Measurements from ENCODE around the gene MOK. TPM values are rescaled to one million over a fixed set of nuclear protein-coding genes. Genes with fewer than 3 reads are reported as not detected.

MOK gene
- total and polyA plus RNA-seq, 2 of the 4 experiments (the other 2 are of a cell fraction): 16.8 to 48.5 TPM

DNA sequence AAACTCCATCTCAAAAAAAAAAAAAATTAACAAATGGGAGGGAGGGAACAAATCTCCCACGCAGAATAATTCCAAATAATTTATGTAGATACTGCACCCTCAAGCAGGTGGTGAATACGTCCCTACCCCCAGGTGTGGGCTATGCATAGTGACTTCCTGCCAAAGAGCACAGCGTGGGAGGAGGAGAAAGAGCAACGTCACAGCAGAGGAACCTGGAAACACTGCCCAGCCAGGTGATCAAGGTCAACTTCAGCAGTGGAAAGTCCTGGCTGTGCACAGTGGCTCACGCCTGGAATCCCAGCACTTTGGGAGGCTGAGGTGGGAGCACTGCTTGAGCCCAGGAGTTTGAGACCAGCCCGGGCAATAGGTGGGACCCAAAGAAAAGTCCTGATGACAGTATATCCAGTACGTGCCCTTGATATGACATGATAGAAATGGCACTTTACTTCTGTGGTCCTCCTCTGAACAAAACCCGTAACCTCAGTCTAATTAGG, 48.2 kb upstream of the MOK start:
- Histone ChIP-seq H2AFZ (replicated peaks; ENCODE audit: low read length, poor library complexity) (no peak overlapping the region), H3K14ac (replicated peaks; ENCODE audit: low read depth, low read length) (no peak overlapping the region), H3K18ac (ENCODE audit: low read depth, low read length) (no peak overlapping the region), H2AK9ac (replicated peaks; ENCODE audit: low read depth, low read length, poor library complexity) (no peak overlapping the region), H4K20me1 (ENCODE audit: insufficient read depth, low read length) (no peaks in the 10 kb centered on the region; the same call in 1 of the 2 replicates), H3K4me2 (ENCODE audit: low read depth, low read length) (no peak overlapping the region), H3K4ac (ENCODE audit: low read depth, low read length) (no peak overlapping the region), H3K27ac (ENCODE audit: insufficient read depth, low read length) (no peak overlapping the region), H2BK120ac (ENCODE audit: low read depth, low read length) (no peak overlapping the region), H3K4me3 (ENCODE audit: insufficient read depth, low read depth, low read length) (no peak overlapping the region), H4K5ac (ENCODE audit: low read depth, low read length) (no peak overlapping the region), H2BK5ac (ENCODE audit: low read depth, low read length, poor library complexity, severe bottlenecking) (no peak overlapping the region), H3K9me1 (ENCODE audit: insufficient read depth, low read length) (peaks cover 9% of the 10 kb centered on the region), H2BK20ac (ENCODE audit: low read depth, low read length) (no peak overlapping the region), H3K23ac (ENCODE audit: low read depth, low read length) (no peak overlapping the region), H3K9ac (ENCODE audit: low read depth, low read length) (no peak overlapping the region), H3K79me1 (ENCODE audit: low read depth in 1 of 2, low read length in 2 of 2) (peaks cover 5 to 11% of the 10 kb centered on the region in 2 experiments; a peak in 3 of 4 replicates), H4K91ac (ENCODE audit: insufficient read depth, low read depth, low read length) (no peak overlapping the region), H2BK15ac (ENCODE audit: low read depth, low read length) (no peak overlapping the region), H4K8ac (ENCODE audit: low read depth in 2 of 2, low read length in 2 of 2) (no peak overlapping the region), H3K36me3 (ENCODE audit: control insufficient read depth, insufficient read depth, low read length) (peaks cover 42% of the 10 kb centered on the region), H3K27me3 (ENCODE audit: control insufficient read depth, insufficient read depth, low read length) (no peaks in the 10 kb centered on the region), H2AK5ac (ENCODE audit: low read depth, low read length) (no peak overlapping the region), H3K56ac (ENCODE audit: extremely low read depth, insufficient read depth, low read length) (no peak overlapping the region), H3K9me3 (ENCODE audit: control insufficient read depth, insufficient read depth, low read length) (no peaks in the 10 kb centered on the region), H3K4me1 (ENCODE audit: control insufficient read depth, insufficient read depth, low read length) (no peaks in the 10 kb centered on the region)
- DNase-seq: no peak
- ChIA-PET CTCF (interaction anchor here (0.6 kb wide), 1 partner anchor 17 kb away, joined by 3 read pairs; no protein-coding TSS in a partner anchor), POLR2A (ENCODE audit: unreplicated experiment) (interaction anchor here (0.6 kb wide), 1 partner anchor 35 kb away, joined by 11 read pairs; no protein-coding TSS in a partner anchor)
- TF ChIP-seq MXI1 (IDR thresholded peaks at IDR 0.05; ENCODE audit: borderline replicate concordance, low read depth, low read length) (no peak), NFE2L2 (IDR thresholded peaks at IDR 0.05; ENCODE audit: low read depth, low read length) (no peak), CHD1 (IDR thresholded peaks at IDR 0.05; ENCODE audit: low read depth, low read length) (no peak), CEBPB (IDR thresholded peaks at IDR 0.05; ENCODE audit: low read depth, low read length) (no peak), RAD21 (IDR thresholded peaks at IDR 0.05; ENCODE audit: low read length) (no peak), MAFK (IDR thresholded peaks at IDR 0.05; ENCODE audit: low read depth, low read length) (no peak), RCOR1 (IDR thresholded peaks at IDR 0.05; ENCODE audit: insufficient replicate concordance, low read length) (no peak), MAZ (IDR thresholded peaks at IDR 0.05; ENCODE audit: borderline replicate concordance, low read depth, low read length) (no peak)
- TF ChIP-seq, protein P1, sequence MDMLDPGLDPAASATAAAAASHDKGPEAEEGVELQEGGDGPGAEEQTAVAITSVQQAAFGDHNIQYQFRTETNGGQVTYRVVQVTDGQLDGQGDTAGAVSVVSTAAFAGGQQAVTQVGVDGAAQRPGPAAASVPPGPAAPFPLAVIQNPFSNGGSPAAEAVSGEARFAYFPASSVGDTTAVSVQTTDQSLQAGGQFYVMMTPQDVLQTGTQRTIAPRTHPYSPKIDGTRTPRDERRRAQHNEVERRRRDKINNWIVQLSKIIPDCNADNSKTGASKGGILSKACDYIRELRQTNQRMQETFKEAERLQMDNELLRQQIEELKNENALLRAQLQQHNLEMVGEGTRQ (IDR thresholded peaks at IDR 0.05; ENCODE audit: low read depth, low read length): no peak
- TF ChIP-seq, protein P2, sequence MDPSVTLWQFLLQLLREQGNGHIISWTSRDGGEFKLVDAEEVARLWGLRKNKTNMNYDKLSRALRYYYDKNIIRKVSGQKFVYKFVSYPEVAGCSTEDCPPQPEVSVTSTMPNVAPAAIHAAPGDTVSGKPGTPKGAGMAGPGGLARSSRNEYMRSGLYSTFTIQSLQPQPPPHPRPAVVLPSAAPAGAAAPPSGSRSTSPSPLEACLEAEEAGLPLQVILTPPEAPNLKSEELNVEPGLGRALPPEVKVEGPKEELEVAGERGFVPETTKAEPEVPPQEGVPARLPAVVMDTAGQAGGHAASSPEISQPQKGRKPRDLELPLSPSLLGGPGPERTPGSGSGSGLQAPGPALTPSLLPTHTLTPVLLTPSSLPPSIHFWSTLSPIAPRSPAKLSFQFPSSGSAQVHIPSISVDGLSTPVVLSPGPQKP (IDR thresholded peaks at IDR 0.05; ENCODE audit: borderline replicate concordance, low read depth, low read length): no peak
- TF ChIP-seq, protein P3, sequence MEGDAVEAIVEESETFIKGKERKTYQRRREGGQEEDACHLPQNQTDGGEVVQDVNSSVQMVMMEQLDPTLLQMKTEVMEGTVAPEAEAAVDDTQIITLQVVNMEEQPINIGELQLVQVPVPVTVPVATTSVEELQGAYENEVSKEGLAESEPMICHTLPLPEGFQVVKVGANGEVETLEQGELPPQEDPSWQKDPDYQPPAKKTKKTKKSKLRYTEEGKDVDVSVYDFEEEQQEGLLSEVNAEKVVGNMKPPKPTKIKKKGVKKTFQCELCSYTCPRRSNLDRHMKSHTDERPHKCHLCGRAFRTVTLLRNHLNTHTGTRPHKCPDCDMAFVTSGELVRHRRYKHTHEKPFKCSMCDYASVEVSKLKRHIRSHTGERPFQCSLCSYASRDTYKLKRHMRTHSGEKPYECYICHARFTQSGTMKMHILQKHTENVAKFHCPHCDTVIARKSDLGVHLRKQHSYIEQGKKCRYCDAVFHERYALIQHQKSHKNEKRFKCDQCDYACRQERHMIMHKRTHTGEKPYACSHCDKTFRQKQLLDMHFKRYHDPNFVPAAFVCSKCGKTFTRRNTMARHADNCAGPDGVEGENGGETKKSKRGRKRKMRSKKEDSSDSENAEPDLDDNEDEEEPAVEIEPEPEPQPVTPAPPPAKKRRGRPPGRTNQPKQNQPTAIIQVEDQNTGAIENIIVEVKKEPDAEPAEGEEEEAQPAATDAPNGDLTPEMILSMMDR (conservative IDR thresholded peaks at IDR 0.05; ENCODE audit: low read depth, low read length): no peak
- WGBS, 2 experiments (ENCODE audit: extremely low coverage in 2 of 2, insufficient read length in 1 of 2): 94% methylated on average over 3 of the region's 8 CpGs; no CpG with 5 or more reads in 1 of the 2 experiments
- BruUV-seq (replicated peaks): no TSS peak
- in situ Hi-C loops (cut with MboI; ENCODE audit: low sequenced_read_pairs) (no loop called here), dilution Hi-C loops (cut with HindIII; ENCODE audit: low sequenced_read_pairs, unreplicated experiment) (no loop called here), intact Hi-C loops (cut with micrococcal nuclease) (no loop called here)
- ATAC-seq (ENCODE audit: low read depth): no peak
